Mucosa of stomach (tissue), 1 donor: ENCODE results near the gene LYPD6B.
"Not testable (repeated sequence)": the region's sequence is repeated elsewhere in the genome, so short reads cannot be mapped to it uniquely, and the experiment has no call there.

Source experiments
- H3K27me3 ChIP-seq: one replicate; pipeline ENCODE4 v1.7.0; 2013; ENCODE audit warnings: mild to moderate bottlenecking, low read length; ENCODE audit not compliant: control insufficient read depth, insufficient read depth
- H3K36me3 ChIP-seq: one replicate; pipeline ENCODE4 v1.7.0; 2013; ENCODE audit warnings: low read length; ENCODE audit not compliant: control insufficient read depth, insufficient read depth
- H3K4me1 ChIP-seq: one replicate; pipeline ENCODE4 v1.7.0; 2013; ENCODE audit warnings: mild to moderate bottlenecking, low read length; ENCODE audit not compliant: control insufficient read depth, insufficient read depth
- H3K4me3 ChIP-seq: one replicate; pipeline ENCODE4 v1.7.0; 2013; ENCODE audit warnings: low read length
- H3K9ac ChIP-seq: one replicate; pipeline ENCODE4 v1.7.0; 2013; ENCODE audit warnings: mild to moderate bottlenecking, low read length, moderate library complexity
- H3K9me3 ChIP-seq: one replicate; pipeline ENCODE4 v1.7.0; 2013; ENCODE audit warnings: mild to moderate bottlenecking, low read length, moderate library complexity; ENCODE audit not compliant: control insufficient read depth
- donor health status: Pancreatic carcinoma.

LYPD6B gene

DNA sequence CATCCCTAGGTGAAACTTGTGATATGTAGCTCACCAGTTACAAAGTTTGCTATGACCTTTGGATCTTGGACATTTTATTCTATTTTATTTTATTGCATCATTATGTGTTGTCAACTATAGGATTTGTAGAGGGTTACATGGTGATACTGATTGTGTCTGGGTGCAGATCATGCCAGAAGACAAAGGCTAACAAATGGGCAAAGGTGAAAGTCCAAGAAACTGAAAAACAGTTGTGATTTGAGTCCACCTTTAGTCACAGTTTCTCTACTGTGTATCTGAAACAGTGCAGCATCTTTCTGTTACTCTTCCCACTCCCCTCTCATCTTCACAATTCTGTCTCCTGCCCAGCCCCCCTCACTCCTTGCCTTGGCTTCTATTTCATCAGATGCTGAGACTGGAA lies 180.0 kb downstream of the LYPD6B start:
- no peak overlapping the region for H3K4me3 ChIP-seq
- peaks cover 10% of the 10 kb centered on the region for H3K4me1 ChIP-seq
- no peak overlapping the region for H3K9ac ChIP-seq
- no peaks in the 10 kb centered on the region for H3K27me3 ChIP-seq
- H3K36me3 ChIP-seq: no peaks in the 10 kb centered on the region
- H3K9me3 ChIP-seq: no peaks in the 10 kb centered on the region

DNA sequence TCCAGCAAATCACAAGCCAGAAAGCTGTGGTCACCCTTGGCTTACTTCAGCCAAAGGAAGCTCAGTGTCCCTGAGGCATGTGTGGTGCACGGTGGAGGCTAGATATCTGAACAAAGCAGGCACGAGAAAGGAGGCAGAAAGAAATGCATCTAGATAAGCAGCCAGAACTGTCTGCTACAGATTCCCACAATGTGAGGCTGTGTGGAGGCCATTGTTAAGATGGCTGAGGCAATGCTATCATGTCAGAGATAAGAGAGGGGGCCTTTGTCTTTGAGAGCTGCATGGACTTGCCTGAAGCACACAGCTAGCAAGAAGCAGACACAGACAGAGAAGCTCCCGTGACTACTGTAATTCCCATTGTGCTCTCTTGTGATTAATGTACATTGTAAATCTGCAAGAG lies 181.4 kb downstream of the LYPD6B start:
- Histone ChIP-seq H3K36me3 (no peaks in the 10 kb centered on the region), H3K4me1 (peaks cover 19% of the 10 kb centered on the region), H3K27me3 (no peaks in the 10 kb centered on the region), H3K9ac (no peak overlapping the region), H3K4me3 (no peak overlapping the region), H3K9me3 (no peaks in the 10 kb centered on the region)

DNA sequence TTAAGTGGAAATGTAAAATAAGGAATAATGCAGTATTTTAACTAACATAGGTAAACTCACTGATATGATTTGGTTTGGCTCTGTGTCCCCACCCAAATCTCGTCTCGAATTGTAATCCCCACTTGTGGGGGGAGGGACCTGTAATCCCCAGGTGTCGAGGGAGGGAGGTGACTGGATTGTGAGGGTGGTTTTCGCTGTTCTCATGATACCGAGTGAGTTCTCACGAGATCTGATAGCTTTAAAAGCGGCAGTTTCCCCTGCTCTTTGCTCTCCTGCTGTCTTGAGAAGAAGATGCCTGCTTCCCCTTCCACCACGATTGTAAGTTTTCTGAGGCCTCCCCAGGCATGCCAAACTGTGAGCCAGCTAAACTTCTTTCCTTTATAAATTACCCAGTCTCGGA lies 182.5 kb downstream of the LYPD6B start:
- Histone ChIP-seq H3K9ac (no peak overlapping the region), H3K4me1 (peaks cover 27% of the 10 kb centered on the region)

DNA sequence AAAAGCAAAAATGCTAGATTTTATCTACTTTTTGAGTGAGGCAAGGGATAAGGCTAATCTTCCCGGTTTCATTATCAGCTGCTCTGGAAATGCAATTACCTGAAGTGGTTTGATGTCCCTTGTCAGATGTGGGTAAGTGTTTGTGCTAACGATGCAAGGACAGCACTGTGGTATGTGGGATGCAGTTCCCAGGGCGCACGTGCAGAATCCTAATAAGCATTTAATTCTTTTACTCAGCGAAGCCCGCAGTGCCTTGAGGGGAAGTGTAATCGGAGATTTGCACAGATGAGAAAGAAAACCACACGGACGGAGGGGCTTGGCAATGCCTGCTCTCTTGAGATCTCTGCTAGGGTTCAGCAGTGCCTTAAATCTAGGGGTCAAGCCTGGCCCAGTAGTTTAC lies 183.4 kb downstream of the LYPD6B start:
- Histone ChIP-seq H3K4me3 (no peak overlapping the region), H3K36me3 (no peaks in the 10 kb centered on the region), H3K9ac (no peak overlapping the region), H3K4me1 (peaks cover 35% of the 10 kb centered on the region), H3K27me3 (no peaks in the 10 kb centered on the region), H3K9me3 (no peaks in the 10 kb centered on the region)

More for the DNA sequence above, 182.5 kb downstream of the LYPD6B start:
- Histone ChIP-seq H3K4me3 (no peak overlapping the region), H3K9me3 (no peaks in the 10 kb centered on the region), H3K36me3 (no peaks in the 10 kb centered on the region), H3K27me3 (no peaks in the 10 kb centered on the region)

DNA sequence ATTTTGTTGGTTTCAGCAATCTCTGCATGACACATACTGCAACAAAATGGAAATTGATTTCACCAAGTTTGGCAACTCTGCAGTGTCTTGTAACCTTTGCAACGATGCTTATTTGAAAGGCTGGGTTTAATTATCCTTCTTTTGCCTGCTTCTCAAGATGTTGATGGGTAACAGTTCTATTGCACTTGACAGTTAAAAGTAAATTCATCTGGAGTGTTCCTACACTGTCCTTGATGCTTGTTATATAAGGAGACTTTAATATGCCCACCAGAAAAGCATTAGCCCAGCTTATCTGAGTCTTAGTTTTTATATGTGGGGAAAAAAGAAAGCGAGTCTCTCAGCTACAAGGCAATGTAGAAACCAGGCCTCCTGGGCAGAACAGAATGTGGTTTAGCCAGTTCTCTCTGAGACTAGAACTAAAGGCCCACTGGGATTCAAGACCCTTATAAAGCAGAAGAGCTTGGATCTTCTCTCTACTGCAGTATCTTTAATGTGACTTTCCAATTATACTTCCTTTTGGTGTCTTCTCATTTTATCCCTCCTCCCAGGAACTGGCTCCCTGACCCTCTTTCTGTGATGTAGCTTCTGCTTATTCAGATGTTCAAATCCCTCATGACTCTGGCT lies 185.1 kb downstream of the LYPD6B start:
- no peaks in the 10 kb centered on the region for H3K36me3 ChIP-seq
- no peaks in the 10 kb centered on the region for H3K27me3 ChIP-seq
- no peak overlapping the region for H3K9ac ChIP-seq
- H3K9me3 ChIP-seq: no peaks in the 10 kb centered on the region
- H3K4me3 ChIP-seq: no peak overlapping the region
- peaks cover 32% of the 10 kb centered on the region for H3K4me1 ChIP-seq

DNA sequence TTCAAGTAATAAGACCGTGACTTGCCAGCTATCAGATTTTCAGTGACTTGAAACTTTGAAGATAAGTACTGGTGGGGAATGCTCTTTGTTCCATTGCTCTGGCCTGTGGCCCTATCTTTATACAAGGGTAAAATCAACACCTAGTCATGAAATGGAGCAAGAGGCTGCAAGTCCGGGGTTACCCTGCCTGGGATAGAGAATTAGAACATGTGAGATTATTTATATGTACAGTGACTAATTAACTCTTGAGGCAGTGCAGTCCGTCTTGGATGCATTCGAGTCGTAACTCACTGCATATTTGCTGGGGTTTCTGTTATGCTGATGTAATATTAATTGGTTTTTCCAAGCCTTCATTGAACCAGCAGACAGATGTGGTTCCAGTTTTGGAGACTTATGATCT lies 186.0 kb downstream of the LYPD6B start:
- H3K36me3 ChIP-seq: no peaks in the 10 kb centered on the region
- no peak overlapping the region for H3K4me3 ChIP-seq
- H3K9ac ChIP-seq: no peak overlapping the region
- H3K27me3 ChIP-seq: no peaks in the 10 kb centered on the region
- H3K9me3 ChIP-seq: no peaks in the 10 kb centered on the region
- H3K4me1 ChIP-seq: peaks cover 28% of the 10 kb centered on the region

DNA sequence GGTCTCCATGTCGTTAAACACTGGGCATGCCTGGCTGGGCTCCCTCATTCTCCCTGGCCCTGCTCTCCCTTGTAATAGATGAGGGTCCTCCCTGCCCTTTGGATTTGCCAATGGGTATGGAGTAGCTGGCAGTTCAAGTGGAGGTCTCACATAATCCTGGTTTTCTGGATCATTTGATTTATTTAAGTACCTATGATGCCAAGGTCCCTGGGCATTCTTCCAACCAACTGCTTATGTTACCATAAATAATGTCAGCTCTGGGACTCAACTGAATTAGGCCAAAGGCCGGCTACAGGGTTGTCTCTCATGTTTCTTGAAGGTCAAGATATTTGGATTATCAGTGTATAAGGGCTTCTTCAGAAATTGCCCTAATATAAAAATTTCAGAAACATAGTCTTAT lies 186.9 kb downstream of the LYPD6B start:
- Histone ChIP-seq H3K4me3 (no peak overlapping the region), H3K27me3 (no peaks in the 10 kb centered on the region), H3K9me3 (no peaks in the 10 kb centered on the region), H3K36me3 (no peaks in the 10 kb centered on the region), H3K9ac (no peak overlapping the region), H3K4me1 (peaks cover 28% of the 10 kb centered on the region)

DNA sequence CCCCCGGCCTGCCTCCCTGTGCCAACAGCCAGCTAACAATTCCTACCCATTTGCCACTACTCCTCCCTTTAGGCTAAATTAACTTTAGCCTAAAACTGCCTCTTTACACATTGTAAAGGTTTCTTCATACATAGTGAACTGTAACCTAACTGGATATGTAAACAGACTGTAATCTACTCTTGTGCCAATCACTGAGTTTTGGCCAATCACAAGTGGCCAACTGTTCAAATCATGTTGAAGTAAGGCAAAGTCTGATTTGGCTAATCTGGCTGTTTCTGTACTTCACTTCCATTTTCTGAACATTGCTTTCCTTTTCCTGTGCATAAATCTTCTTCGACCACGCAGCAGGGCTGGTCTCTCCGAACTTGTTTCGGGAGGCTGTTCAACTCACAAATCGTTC lies 188.3 kb downstream of the LYPD6B start:
- Histone ChIP-seq H3K36me3 (no peaks in the 10 kb centered on the region), H3K4me3 (no peak overlapping the region), H3K27me3 (no peaks in the 10 kb centered on the region), H3K9me3 (no peaks in the 10 kb centered on the region), H3K4me1 (peaks cover 28% of the 10 kb centered on the region), H3K9ac (no peak overlapping the region)

DNA sequence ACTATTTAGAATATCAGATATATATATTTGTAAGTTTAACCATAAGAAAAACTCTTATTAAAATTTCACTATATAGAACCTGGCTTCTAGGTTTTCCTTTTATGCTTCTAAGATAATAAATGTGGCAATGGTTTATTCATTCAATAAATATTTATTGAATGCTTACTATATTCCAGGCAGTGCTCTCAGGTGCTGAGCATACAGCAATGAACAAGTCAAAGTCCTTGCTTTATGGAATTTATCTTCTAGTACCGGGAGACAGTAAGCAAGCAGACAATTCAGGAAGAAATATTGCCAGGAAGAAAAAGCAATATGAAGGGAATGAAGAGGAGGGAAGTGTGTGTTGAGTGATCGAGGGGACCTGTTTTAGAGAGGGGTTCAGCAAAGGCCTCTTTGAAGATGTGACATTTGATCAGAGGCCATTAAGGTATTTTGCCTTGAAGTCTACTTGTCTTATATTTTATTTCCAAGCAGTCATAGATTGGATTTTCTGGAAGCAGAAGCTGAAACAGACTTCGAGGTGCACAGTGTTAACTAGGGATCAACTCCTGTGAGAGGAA lies 197.4 kb downstream of the LYPD6B start:
- no peak overlapping the region for H3K4me3 ChIP-seq
- H3K27me3 ChIP-seq: no peaks in the 10 kb centered on the region
- H3K9me3 ChIP-seq: no peaks in the 10 kb centered on the region
- H3K4me1 ChIP-seq: peaks cover 8% of the 10 kb centered on the region
- H3K36me3 ChIP-seq: no peaks in the 10 kb centered on the region
- peak overlapping the region; percentile 26 for H3K9ac ChIP-seq

DNA sequence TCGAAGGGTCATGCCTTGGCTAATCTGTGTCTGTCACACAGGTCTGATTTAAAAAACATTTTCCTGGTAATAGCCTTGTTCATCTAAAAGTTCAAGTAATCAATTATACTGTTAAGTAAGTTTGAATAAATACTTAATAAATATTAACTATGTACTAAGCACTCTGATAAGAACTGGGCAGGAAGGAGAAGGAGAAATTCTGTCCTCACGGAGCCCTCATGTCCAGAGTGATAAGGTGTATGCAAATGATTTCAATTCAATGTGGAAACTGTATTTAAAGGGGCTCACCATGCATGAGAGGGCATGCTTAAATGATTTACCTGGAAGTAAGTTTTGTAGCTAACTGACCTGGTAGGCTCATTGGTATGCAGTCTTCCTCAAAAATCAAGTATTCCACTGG lies 197.9 kb downstream of the LYPD6B start:
- H3K4me3 ChIP-seq: no peak overlapping the region
- no peaks in the 10 kb centered on the region for H3K27me3 ChIP-seq
- no peaks in the 10 kb centered on the region for H3K9me3 ChIP-seq
- peaks cover 8% of the 10 kb centered on the region for H3K4me1 ChIP-seq
- H3K9ac ChIP-seq: peak overlapping the region; percentile 26
- no peaks in the 10 kb centered on the region for H3K36me3 ChIP-seq

DNA sequence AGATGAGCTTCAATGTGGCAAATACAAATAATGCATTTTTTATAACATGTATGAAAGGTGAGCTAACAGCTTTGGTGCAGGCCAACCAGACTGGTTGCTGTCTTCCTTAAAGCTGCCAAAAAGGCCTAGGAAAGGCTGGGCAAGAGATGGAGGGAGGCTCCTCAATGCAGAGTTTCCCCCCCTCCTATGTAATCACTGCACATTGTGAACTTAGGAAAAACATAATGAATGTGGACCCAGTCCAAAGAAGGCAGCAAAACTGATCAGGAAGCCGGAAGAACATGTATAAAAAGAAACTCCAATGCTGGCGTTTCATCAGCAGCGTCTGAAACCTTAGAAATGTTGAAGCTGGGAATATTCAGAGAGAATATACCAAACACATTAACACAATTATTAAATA lies 207.7 kb downstream of the LYPD6B start:
- H3K9ac ChIP-seq: no peak overlapping the region
- H3K4me1 ChIP-seq: peaks cover 7% of the 10 kb centered on the region
- H3K9me3 ChIP-seq: no peaks in the 10 kb centered on the region
- H3K36me3 ChIP-seq: no peaks in the 10 kb centered on the region
- H3K27me3 ChIP-seq: no peaks in the 10 kb centered on the region
- H3K4me3 ChIP-seq: no peak overlapping the region

DNA sequence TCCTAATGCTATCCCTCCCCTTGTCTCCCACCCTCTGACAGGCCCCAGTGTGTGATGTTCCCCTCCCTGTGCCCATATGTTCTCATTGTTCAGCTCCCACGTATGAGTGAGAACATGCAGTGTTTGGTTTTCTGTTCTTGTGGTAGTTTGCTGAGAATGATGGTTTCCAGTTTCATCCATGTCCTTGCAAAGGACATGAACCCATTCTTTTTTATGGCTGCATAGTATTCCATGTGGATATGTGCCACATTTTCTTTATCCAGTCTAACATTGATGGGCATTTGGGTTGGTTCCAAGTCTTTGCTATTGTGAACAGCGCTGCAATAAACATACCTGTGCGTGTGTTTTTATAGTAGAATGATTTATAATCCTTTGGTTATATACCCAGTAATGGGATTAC lies 212.9 kb downstream of the LYPD6B start:
- H3K9me3 ChIP-seq, H3K4me1 ChIP-seq, H3K27me3 ChIP-seq, H3K36me3 ChIP-seq, H3K4me3 ChIP-seq, H3K9ac ChIP-seq: not testable (repeated sequence)

DNA sequence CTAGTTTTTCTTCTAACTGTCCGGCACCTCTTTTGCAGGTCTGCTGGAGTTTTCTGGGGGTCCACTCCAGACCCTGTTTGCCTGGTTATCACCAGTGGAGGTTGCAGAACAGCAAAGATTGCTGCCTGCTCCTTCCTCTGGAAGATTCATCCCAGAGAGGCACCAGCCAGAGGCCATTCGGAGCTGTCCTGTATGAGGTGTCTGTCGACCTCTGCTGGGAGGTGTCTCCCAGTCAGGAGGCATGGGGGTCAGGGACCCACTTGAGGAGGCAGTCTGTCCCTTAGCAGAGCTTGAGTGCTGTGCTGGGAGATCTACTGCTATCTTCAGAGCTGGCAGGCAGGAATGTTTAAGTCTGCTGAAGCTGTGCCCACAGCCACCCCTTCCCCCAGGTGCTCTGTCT lies 218.4 kb downstream of the LYPD6B start:
- not testable (repeated sequence) for H3K9me3 ChIP-seq, H3K9ac ChIP-seq, H3K27me3 ChIP-seq, H3K4me1 ChIP-seq, H3K36me3 ChIP-seq, H3K4me3 ChIP-seq
